ENCODE measurements around the gene ADAMTSL5.

Gene ADAMTSL5

GRCh38 chr19:1490311-1491113, 22.3 kb downstream of the ADAMTSL5 start, which contains the start of gene PCSK4:
Gene PCSK4 (minus strand): TSS chr19:1490350. CDS start chr19:1490346, 4 bp downstream.
- Mint-ChIP-seq H3K4me3 (peak within 1 kb of the TSS; percentile 91), H3K4me1 (peaks cover 5% of the 10 kb centered on the region), H3K9me3 (no peaks in the 10 kb centered on the region), H3K36me3 (no peaks in the 10 kb centered on the region), H3K27me3 (peaks cover 1% of the 10 kb centered on the region), H3K27ac (peak within 1 kb of the TSS; percentile 56)
- peak; percentile 84 for ATAC-seq (ENCODE audit: low read depth)
- peak; percentile 90 to 96 for DNase-seq (ENCODE audit: low spot score in 2 of 2)

DNA sequence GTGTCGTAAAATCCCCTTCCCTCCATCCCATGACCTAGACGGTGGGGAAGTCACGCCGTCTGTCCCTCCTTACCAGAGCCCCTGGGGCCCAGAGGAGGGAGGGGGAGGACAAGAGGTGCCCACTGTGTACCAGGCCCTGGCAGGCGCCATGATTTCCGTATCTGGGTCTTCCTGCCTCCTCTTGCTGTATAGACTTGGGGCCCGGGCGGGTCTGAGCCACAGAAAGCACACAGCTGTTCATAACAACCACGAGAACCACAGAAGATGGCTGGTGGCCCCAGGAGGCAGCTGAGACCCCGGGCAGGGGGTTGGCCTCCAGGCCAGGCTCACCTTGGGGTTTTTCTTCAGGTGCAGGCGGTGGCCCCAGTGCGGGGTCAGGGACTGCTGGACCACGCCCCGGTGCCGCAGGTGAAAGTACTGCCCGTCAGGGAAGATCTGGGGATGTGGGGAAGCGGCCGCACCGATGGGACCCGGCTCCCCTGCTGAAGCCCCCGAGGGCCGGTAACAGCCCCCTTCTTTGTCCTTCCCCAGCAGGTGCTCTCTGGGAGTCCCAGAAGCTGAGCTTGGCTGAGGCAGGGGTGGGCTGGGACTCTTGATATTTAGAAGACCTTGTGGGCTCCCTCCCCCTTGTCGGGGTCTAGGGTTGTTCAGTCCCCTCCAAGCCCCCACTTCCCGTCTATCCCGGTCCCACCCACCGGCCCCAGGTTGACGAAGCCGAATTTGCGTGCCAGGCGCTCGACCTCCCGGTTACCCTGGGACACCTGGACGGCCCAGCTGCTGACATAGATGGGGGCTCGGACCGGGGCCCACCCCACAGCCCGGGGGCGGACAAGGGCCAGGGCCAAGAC, 23.1 kb downstream of the ADAMTSL5 start:
- ATAC-seq (ENCODE audit: low read depth), result no peak
- no peak for DNase-seq (ENCODE audit: low spot score in 2 of 2)
- peak overlapping the region; percentile 47 for H3K4me3 Mint-ChIP-seq
- peaks cover 1% of the 10 kb centered on the region for H3K27me3 Mint-ChIP-seq
- H3K27ac Mint-ChIP-seq, result no peak overlapping the region
- no peaks in the 10 kb centered on the region for H3K36me3 Mint-ChIP-seq
- H3K4me1 Mint-ChIP-seq, result peaks cover 5% of the 10 kb centered on the region
- no peaks in the 10 kb centered on the region for H3K9me3 Mint-ChIP-seq

DNA sequence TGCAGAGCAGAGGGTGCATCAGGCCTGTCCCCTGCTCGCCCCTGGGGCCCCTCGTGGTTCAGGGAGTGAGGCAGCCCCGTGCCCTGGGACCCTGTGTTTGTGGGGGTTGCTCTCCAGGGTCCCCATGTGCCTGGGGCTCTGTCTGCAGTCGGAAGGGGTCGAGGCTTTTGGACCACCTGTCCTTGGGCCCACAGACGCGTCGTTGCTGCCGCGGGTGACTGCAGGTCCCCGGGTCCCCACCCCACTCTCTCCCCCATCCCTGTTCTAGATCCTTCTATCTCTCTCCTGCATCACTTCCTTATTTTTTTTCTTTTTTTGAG, 24.6 kb downstream of the ADAMTSL5 start:
- peaks cover 5% of the 10 kb centered on the region for H3K4me1 Mint-ChIP-seq
- H3K4me3 Mint-ChIP-seq, result no peak overlapping the region
- H3K27ac Mint-ChIP-seq, result no peak overlapping the region
- peaks cover 1% of the 10 kb centered on the region for H3K27me3 Mint-ChIP-seq
- no peak for DNase-seq (ENCODE audit: low spot score in 2 of 2)
- no peak for ATAC-seq (ENCODE audit: low read depth)
- H3K36me3 Mint-ChIP-seq, result no peaks in the 10 kb centered on the region
- no peaks in the 10 kb centered on the region for H3K9me3 Mint-ChIP-seq

DNA sequence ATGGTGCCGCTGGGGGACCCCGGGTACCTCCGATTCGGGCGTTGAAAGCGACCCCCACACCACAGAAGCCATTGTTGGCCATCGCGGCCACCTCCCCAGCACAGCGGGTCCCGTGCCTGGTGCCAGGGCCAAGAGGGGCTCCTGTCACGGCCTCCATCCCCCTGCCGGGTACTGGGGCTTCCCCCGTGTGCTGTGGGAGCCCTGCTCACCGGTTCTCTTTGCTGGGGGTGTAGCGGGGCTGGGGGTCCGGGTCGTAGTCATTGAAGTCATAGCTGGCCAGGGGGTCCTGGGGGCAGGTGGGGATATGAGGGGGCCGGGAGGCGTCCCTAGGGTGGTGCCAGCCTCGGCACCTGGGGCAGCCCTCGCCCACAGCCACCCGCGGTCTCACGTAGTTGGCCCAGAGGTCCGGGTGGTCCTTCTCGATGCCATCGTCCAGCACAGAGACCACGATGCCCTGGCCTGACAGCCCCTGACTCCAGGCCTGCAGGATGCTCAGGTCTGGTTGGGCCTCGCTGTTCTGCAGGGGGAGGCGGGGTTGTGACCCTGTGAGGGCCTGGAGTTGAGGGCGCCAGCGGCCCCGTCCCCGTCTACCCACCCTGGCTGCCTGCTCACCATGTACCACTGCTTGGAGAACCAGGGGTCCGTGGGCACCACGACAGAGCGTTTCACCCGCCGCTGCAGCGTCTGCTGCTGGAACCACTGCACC, 25.1 kb downstream of the ADAMTSL5 start:
- DNase-seq (ENCODE audit: low spot score in 2 of 2) (no peak), ATAC-seq (ENCODE audit: low read depth) (no peak)
- no peaks in the 10 kb centered on the region for H3K9me3 Mint-ChIP-seq
- H3K36me3 Mint-ChIP-seq, result no peaks in the 10 kb centered on the region
- peaks cover 1% of the 10 kb centered on the region for H3K27me3 Mint-ChIP-seq
- H3K4me3 Mint-ChIP-seq, result no peak overlapping the region
- H3K27ac Mint-ChIP-seq, result no peak overlapping the region
- peaks cover 5% of the 10 kb centered on the region for H3K4me1 Mint-ChIP-seq

DNA sequence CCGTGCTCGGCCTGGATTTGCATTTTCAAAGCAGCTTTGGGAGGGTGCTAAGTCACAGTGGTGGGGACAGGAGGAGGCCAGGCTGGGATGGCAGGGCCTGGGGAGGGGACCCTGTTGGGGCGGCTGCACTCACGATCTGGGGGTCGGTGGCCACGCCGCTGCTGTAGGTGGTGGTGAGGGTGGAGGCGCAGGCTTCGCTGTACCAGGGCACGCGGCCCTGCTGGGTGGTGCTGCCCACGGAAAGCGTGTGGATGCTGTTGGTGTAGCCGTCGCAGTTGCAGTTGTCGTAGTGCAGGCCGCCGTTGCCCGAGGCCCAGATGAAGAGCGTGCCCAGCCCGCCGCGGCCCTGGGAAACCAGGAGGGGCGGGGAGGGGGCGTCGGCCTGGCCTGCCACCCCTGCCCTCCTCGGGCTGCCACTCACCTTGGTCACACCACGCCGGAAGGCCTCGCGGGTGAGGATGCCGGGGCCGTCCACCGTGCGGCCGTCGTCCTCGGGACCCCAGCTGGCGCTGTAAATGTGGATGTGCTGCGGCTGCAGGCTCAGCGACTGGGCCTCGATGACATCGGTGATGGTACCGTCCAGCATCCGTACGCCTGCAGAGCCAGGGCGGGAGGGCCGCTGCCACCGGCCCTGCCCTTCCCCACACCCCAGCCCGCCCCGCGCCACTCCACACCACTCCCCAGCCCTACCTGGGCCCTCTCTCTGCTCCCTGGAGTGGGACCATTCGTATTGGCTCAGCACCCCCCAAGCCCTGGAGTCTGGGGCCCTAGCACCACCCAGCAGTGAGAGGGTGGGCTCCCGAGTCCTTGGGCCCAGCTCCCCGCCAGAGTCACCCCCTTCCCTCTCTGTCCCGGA, 25.9 kb downstream of the ADAMTSL5 start:
- Mint-ChIP-seq H3K4me3 (no peak overlapping the region), H3K27ac (no peak overlapping the region), H3K9me3 (no peaks in the 10 kb centered on the region), H3K4me1 (peaks cover 5% of the 10 kb centered on the region), H3K27me3 (peaks cover 1% of the 10 kb centered on the region), H3K36me3 (no peaks in the 10 kb centered on the region)
- DNase-seq (ENCODE audit: low spot score in 2 of 2), result no peak
- no peak for ATAC-seq (ENCODE audit: low read depth)

DNA sequence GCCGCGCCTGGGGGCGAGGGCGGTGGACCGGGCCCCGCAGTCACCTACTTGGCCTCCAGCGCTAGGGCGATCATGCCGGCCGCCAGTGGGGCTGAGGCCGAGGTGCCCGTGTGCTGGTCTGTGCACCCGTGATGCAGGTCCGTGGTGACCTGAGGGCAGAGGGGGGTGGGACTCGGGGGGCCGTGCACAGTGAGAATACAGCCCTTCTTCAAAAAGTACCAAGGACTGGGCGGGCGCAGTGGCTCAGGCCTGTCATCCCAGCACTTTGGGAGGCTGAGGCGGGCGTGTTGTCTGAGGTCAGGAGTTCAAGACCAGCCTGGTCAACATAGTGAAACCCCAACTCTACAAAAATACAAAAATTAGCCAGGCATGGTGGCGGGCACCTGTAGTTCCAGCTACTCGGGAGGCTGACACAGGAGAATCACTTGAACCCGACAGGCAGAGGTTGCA, 28.8 kb downstream of the ADAMTSL5 start:
- DNase-seq (ENCODE audit: low spot score in 2 of 2) (no peak), ATAC-seq (ENCODE audit: low read depth) (no peak)
- H3K27me3 Mint-ChIP-seq, result no peaks in the 10 kb centered on the region
- no peak overlapping the region for H3K27ac Mint-ChIP-seq
- peaks cover 10% of the 10 kb centered on the region for H3K4me1 Mint-ChIP-seq
- no peak overlapping the region for H3K4me3 Mint-ChIP-seq
- H3K36me3 Mint-ChIP-seq, result peaks cover 2% of the 10 kb centered on the region
- H3K9me3 Mint-ChIP-seq, result no peaks in the 10 kb centered on the region

GRCh38 chr19:1483131-1483978, 29.5 kb downstream of the ADAMTSL5 start:
- no peak overlapping the region for H3K27ac Mint-ChIP-seq
- H3K27me3 Mint-ChIP-seq, result no peaks in the 10 kb centered on the region
- DNase-seq (ENCODE audit: low spot score in 2 of 2) (no peak), ATAC-seq (ENCODE audit: low read depth) (no peak)
- peaks cover 11% of the 10 kb centered on the region for H3K4me1 Mint-ChIP-seq
- H3K4me3 Mint-ChIP-seq, result no peak overlapping the region
- peaks cover 3% of the 10 kb centered on the region for H3K36me3 Mint-ChIP-seq
- H3K9me3 Mint-ChIP-seq, result no peaks in the 10 kb centered on the region

- H3K27ac Mint-ChIP-seq, result no peak overlapping the region
Observed at GRCh38 chr19:1482361-1483130, 30.3 kb downstream of the ADAMTSL5 start.

DNA sequence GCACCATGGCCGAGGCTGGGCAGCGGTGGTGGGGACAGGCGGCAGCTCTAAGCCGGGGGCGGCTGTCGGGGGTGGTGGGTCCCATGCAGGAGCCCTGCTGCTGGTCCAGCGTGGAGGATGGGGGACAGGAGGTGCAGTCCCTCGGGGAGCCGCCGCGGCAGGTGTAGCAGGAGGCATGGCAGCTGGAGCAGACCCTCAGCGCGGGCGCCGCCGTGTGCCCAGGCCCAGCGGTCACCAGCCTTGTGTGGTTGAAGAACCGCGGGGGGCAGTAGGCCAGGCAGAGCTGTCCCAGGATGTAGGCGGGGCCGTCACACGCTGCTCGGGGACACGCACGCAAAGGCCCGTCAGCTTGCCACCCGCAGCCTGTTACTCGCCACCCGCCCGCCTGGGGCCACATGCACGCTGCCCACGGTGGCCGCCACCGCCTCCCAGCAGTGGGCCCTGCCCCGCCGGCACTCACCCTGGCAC, 30.9 kb downstream of the ADAMTSL5 start:
- H3K9me3 Mint-ChIP-seq, result no peaks in the 10 kb centered on the region
- H3K36me3 Mint-ChIP-seq, result peaks cover 4% of the 10 kb centered on the region
- H3K27ac Mint-ChIP-seq, result no peak overlapping the region
- ATAC-seq (ENCODE audit: low read depth) (no peak), DNase-seq (ENCODE audit: low spot score in 2 of 2) (no peak)
- no peaks in the 10 kb centered on the region for H3K27me3 Mint-ChIP-seq
- peaks cover 13% of the 10 kb centered on the region for H3K4me1 Mint-ChIP-seq
- no peak overlapping the region for H3K4me3 Mint-ChIP-seq

More at GRCh38 chr19:1482361-1483130, 30.3 kb downstream of the ADAMTSL5 start:
- no peak for ATAC-seq (ENCODE audit: low read depth)
- H3K27me3 Mint-ChIP-seq, result no peaks in the 10 kb centered on the region
- peaks cover 3% of the 10 kb centered on the region for H3K36me3 Mint-ChIP-seq
- H3K4me1 Mint-ChIP-seq, result peaks cover 11% of the 10 kb centered on the region
- no peak for DNase-seq (ENCODE audit: low spot score in 2 of 2)
- H3K9me3 Mint-ChIP-seq, result no peaks in the 10 kb centered on the region
- no peak overlapping the region for H3K4me3 Mint-ChIP-seq

- peaks cover 4% of the 10 kb centered on the region for H3K36me3 Mint-ChIP-seq
- no peak overlapping the region for H3K27ac Mint-ChIP-seq
- peaks cover 13% of the 10 kb centered on the region for H3K4me1 Mint-ChIP-seq
- H3K4me3 Mint-ChIP-seq, result no peak overlapping the region
- H3K9me3 Mint-ChIP-seq, result no peaks in the 10 kb centered on the region
- no peaks in the 10 kb centered on the region for H3K27me3 Mint-ChIP-seq
- DNase-seq (ENCODE audit: low spot score in 2 of 2) (no peak), ATAC-seq (ENCODE audit: low read depth) (no peak)
Observed at GRCh38 chr19:1481224-1481892, 31.5 kb downstream of the ADAMTSL5 start.

- Mint-ChIP-seq H3K27me3 (no peaks in the 10 kb centered on the region), H3K9me3 (no peaks in the 10 kb centered on the region), H3K27ac (peak within 1 kb of the TSS; percentile 95), H3K4me1 (peaks cover 13% of the 10 kb centered on the region), H3K36me3 (peaks cover 4% of the 10 kb centered on the region), H3K4me3 (peak within 1 kb of the TSS; percentile 96)
- ATAC-seq (ENCODE audit: low read depth), result peak; percentile 98
- peak; percentile 82 to 87 for DNase-seq (ENCODE audit: low spot score in 2 of 2)
Observed at GRCh38 chr19:1478934-1479707, 33.7 kb downstream of the ADAMTSL5 start, which contains the start of gene C19orf25. Gene C19orf25 (minus strand): TSS chr19:1479215. CDS start chr19:1478903, 312 bp downstream.

Measured in memory B cell (primary cell).